HepG2 (cell line): Measurements from ENCODE around the gene TLN1. TPM values are rescaled to one million over a fixed set of nuclear protein-coding genes. Genes with fewer than 3 reads are reported as not detected.

Experiments used
- ATAC-seq: fragments of 200-7000 bp; cut with Tn5 transposase; 3 replicates; pipeline ENCODE4 v1.9.1; 2020; ENCODE audit warnings: mild to moderate bottlenecking, moderate library complexity
- BruUV-seq: library from RNA; stranded (reverse); fragments of 400-500 nt; replicated peaks from 2 replicates; lab custom pipeline; 2021; lab: Mats Ljungman, UMichigan
- CTCF ChIA-PET: fragments of 300-600 bp; formaldehyde crosslinking; extraction: SDS; loops from one replicate; lab custom pipeline; 2021; ENCODE audit warnings: low total read pairs, inconsistent platforms, low intra/inter-chr PET ratio; lab: Yijun Ruan, JAX
- POLR2A ChIA-PET: fragments of 350-600 bp; sonication (Branson Sonifier 250); formaldehyde crosslinking; loops from one replicate; lab custom pipeline; 2020; ENCODE audit warnings: antibody characterized with exemption, inconsistent platforms; lab: Yijun Ruan, JAX
- DNase-seq: peaks from one replicate; pipeline ENCODE4 v3.0.0-alpha.2; 2015; ENCODE audit warnings: low spot score
- FAIRE-seq: peaks from 3 replicates; lab custom pipeline; 2011; peaks lifted over from hg19 to GRCh38; lab: Jason Lieb, UNC
- H2AFZ ChIP-seq: one replicate; pipeline ENCODE4 v1.6.1; 2011; ENCODE audit warnings: low read length, inconsistent platforms
- H3K27ac ChIP-seq: fragments of 300-600 bp; 3 replicates; pipeline ENCODE4 v1.8.0; 2011; ENCODE audit warnings: mixed run types, mild to moderate bottlenecking, mixed read lengths, low read length, inconsistent platforms; ENCODE audit not compliant: insufficient read depth; ENCODE audit errors: extremely low read length
- H3K27me3 ChIP-seq, 2 experiments: fragments of 200-600 bp in 1 of 2; 2 replicates in 1 of 2; 3 replicates in 1 of 2; pipeline versions ENCODE4 v1.6.0 to v1.8.0; 2011; ENCODE audit warnings: low read length in 2 of 2, mild to moderate bottlenecking in 2 of 2, moderate library complexity in 2 of 2, inconsistent platforms in 1 of 2; ENCODE audit not compliant: insufficient read depth in 2 of 2, control insufficient read depth in 1 of 2
- H3K36me3 ChIP-seq, 2 experiments: fragments of 200-600 bp in 1 of 2; replicated peaks in 1 of 2; 2 replicates in 1 of 2; 3 replicates in 1 of 2; pipeline versions ENCODE4 v1.5.1 to v1.8.0; 2011; ENCODE audit warnings: low read length in 2 of 2, inconsistent platforms in 1 of 2; ENCODE audit not compliant: insufficient read depth in 2 of 2, control insufficient read depth in 1 of 2
- H3K4me1 ChIP-seq: 2 replicates; pipeline ENCODE4 v1.5.1; 2012; ENCODE audit warnings: low read length, inconsistent platforms; ENCODE audit not compliant: insufficient read depth
- H3K4me2 ChIP-seq: 2 replicates; pipeline ENCODE4 v1.6.0; 2011; ENCODE audit warnings: low read depth, low read length, inconsistent platforms
- H3K4me3 ChIP-seq, 3 experiments: fragments of 200-600 bp in 1 of 3; sonication (generic), shearing (Covaris generic) in 1 of 3; replicated peaks in 1 of 3; 2 replicates each; pipeline ENCODE4 v1.5.1; 2011 to 2016; ENCODE audit warnings: low read length in 3 of 3, inconsistent platforms in 2 of 3, low read depth in 2 of 3, mild to moderate bottlenecking in 2 of 3, control low read depth in 1 of 3, mixed read lengths in 1 of 3; ENCODE audit not compliant: insufficient read depth in 1 of 3
- H3K79me2 ChIP-seq: one replicate; pipeline ENCODE4 v1.6.1; 2011; ENCODE audit warnings: low read length, inconsistent platforms; ENCODE audit not compliant: insufficient read depth
- H3K9ac ChIP-seq: 2 replicates; pipeline ENCODE4 v1.6.0; 2011; ENCODE audit warnings: mild to moderate bottlenecking, low read depth, low read length, inconsistent platforms; ENCODE audit not compliant: insufficient read depth
- H3K9me3 ChIP-seq: 2 replicates; pipeline ENCODE4 v1.5.1; 2012; ENCODE audit warnings: mild to moderate bottlenecking, low read length
- H4K20me1 ChIP-seq: 2 replicates; pipeline ENCODE4 v1.6.0; 2011; ENCODE audit warnings: inconsistent platforms, mild to moderate bottlenecking, low read length, moderate library complexity; ENCODE audit not compliant: insufficient read depth
- ARID4A ChIP-seq: sonication (generic); formaldehyde crosslinking; IDR thresholded peaks from 2 replicates; pipeline ENCODE4 v1.5.0; 2020; ENCODE audit warnings: mild to moderate bottlenecking, missing genetic modification reagents, borderline replicate concordance
- CENPT ChIP-seq: sonication (generic); formaldehyde crosslinking; IDR thresholded peaks from 2 replicates; pipeline ENCODE4 v1.8.0; 2022; ENCODE audit warnings: low read depth, mild to moderate bottlenecking, moderate library complexity, missing genetic modification reagents
- GMEB1 ChIP-seq: sonication (generic); formaldehyde crosslinking; IDR thresholded peaks from 2 replicates; pipeline ENCODE4 v1.5.1; 2020; ENCODE audit warnings: missing genetic modification reagents, mild to moderate bottlenecking, borderline replicate concordance
- HIC2 ChIP-seq: sonication (generic); formaldehyde crosslinking; IDR thresholded peaks from 2 replicates; pipeline ENCODE4 v1.9.0; 2022; ENCODE audit warnings: low read depth, missing genetic modification reagents
- RXRB ChIP-seq: IDR thresholded peaks from 2 replicates; pipeline ENCODE4 v1.6.1; 2016; ENCODE audit warnings: borderline replicate concordance, missing genetic modification reagents, missing compliant biosample characterization
- SAP130 ChIP-seq: IDR thresholded peaks from 2 replicates; pipeline ENCODE4 v1.6.1; 2016; ENCODE audit warnings: low read depth
- TEF ChIP-seq: sonication (generic); formaldehyde crosslinking; IDR thresholded peaks from 2 replicates; pipeline ENCODE4 v1.5.0; 2020; ENCODE audit warnings: missing genetic modification reagents
- ZFP62 ChIP-seq: sonication (generic); formaldehyde crosslinking; IDR thresholded peaks from 2 replicates; pipeline ENCODE4 v1.4.0; 2020; ENCODE audit warnings: missing genetic modification reagents
- ZFX ChIP-seq: sonication (generic); formaldehyde crosslinking; IDR thresholded peaks from 2 replicates; pipeline ENCODE4 v1.4.0; 2020; ENCODE audit warnings: mild to moderate bottlenecking, low read depth, missing genetic modification reagents, moderate library complexity
- ZMYM2 ChIP-seq: sonication (generic); formaldehyde crosslinking; IDR thresholded peaks from 2 replicates; pipeline ENCODE4 v1.8.0; 2022; ENCODE audit warnings: mild to moderate bottlenecking, missing genetic modification reagents
- ZNF230 ChIP-seq: sonication (generic); formaldehyde crosslinking; IDR thresholded peaks from 2 replicates; pipeline ENCODE4 v1.4.0; 2020; ENCODE audit warnings: mild to moderate bottlenecking, missing genetic modification reagents
- ZNF292 ChIP-seq: sonication (generic); formaldehyde crosslinking; IDR thresholded peaks from 2 replicates; pipeline ENCODE4 v1.8.1; 2022; ENCODE audit warnings: mild to moderate bottlenecking, low read depth, missing genetic modification reagents, borderline replicate concordance
- ZNF761 ChIP-seq: sonication (generic); formaldehyde crosslinking; conservative IDR thresholded peaks from 2 replicates; pipeline ENCODE4 v1.4.0; 2020; ENCODE audit warnings: mild to moderate bottlenecking, missing genetic modification reagents
- ZNF792 ChIP-seq: IDR thresholded peaks from 2 replicates; pipeline ENCODE4 v1.6.1; 2016
- WGBS: methylation state at CpG from one replicate; pipeline ENCODE4 v1.1.6; 2017; ENCODE audit warnings: low lambda C conversion rate; 5-methylcytosine and 5-hydroxymethylcytosine counted together
- in situ Hi-C: cut with HindIII; loops from 2 replicates; pipeline ENCODE4 v1.10.0; 2017; ENCODE audit warnings: low pct_unique_long_range_greater_than_20kb; ENCODE audit not compliant: extremely low pct_ligation_motif_present
- intact Hi-C: fragments of 100-400 bp; cut with micrococcal nuclease; formaldehyde crosslinking; loops from one replicate; pipeline ENCODE4 v1.10.0; 2022; ENCODE audit not compliant: unreplicated experiment
- polyA plus RNA-seq, 8 experiments: library from polyadenylated mRNA; depleted of rRNA in 3 of 8; stranded (reverse) in 7 of 8; unstranded in 1 of 8; fragments of >200 nt; fragmentation: Illumina TruSeq in 4 of 8; extraction: Trizol in 4 of 8; gene quantifications; 2 replicates each; pipeline versions ENCODE4 v1.2.1 to v1.2.3, GENCODE V29; 2011 to 2016; ENCODE audit warnings: low read depth in 4 of 8, missing spikeins in 1 of 8, mixed read lengths in 1 of 8; ENCODE audit not compliant: insufficient read depth in 1 of 8
- total RNA-seq, 5 experiments: library from RNA; depleted of rRNA; stranded (reverse); fragments of >200 nt; fragmentation: Illumina TruSeq; extraction: Trizol; gene quantifications; 2 replicates each; pipeline ENCODE4 v1.2.3, GENCODE V29; 2016; ENCODE audit warnings: low read depth in 1 of 5

TLN1 gene
- total and polyA plus RNA-seq, 2 of the 13 experiments (the other 11 are each of a cell fraction or from before 2014, with no cell fraction given) = 35.2 to 51.8 TPM

GRCh38 chr9:35673132-35674024 lies 58.6 kb downstream of the TLN1 start, which contains the start of gene CA9:
Gene CA9 (plus strand): TSS chr9:35673928. CDS start chr9:35673960, 32 bp downstream.
- Histone ChIP-seq H3K36me3 (no peaks in the 10 kb centered on the region), H3K27ac (no peak within 1 kb of the TSS), H3K27me3 (no peaks in the 10 kb centered on the region), H2AFZ (no peak within 1 kb of the TSS), H3K9me3 (no peaks in the 10 kb centered on the region), H3K9ac (peak within 1 kb of the TSS; percentile 40), H4K20me1 (no peaks in the 10 kb centered on the region), H3K4me2 (peak within 1 kb of the TSS; percentile 85), H3K4me3 (peak within 1 kb of the TSS; percentile 27 to 73 (median 57)), H3K4me1 (peaks cover 67% of the 10 kb centered on the region), H3K79me2 (no peaks in the 10 kb centered on the region)
- intact Hi-C loops = no loop called here
- WGBS = 4% methylated on average over 2 of the region's 10 CpGs
- ChIA-PET CTCF (no interaction called here), POLR2A (interaction anchor here (0.8 to 1.5 kb wide), 4 partner anchors 8 to 23 kb away, joined by 3 to 6 read pairs (median 4); partner anchors contain the start of gene ARHGEF39)
- peak; percentile 25 for DNase-seq
- in situ Hi-C loops = no loop called here
- FAIRE-seq = no peak
- no TSS peak for BruUV-seq
- peak; percentile 56 for ATAC-seq
- TF ChIP-seq ZNF230 = no peak
- TF ChIP-seq ZMYM2 = no peak
- 0 out of 2 replicates have a peak, but pooled peaks have one; percentile 22 for TF ChIP-seq HIC2
- peak; percentile 57 for TF ChIP-seq ZNF292 (CRISPR knock-in tag)
- TF ChIP-seq RXRB (CRISPR knock-in tag) = peak; percentile 27; the same call in 1 of the 2 replicates
- TF ChIP-seq TEF (CRISPR knock-in tag) = no peak
- 0 out of 2 replicates have a peak, but pooled peaks have one; percentile 62 for TF ChIP-seq ZNF761 (CRISPR knock-in tag)
- peak; percentile 43; the same call in 1 of the 2 replicates for TF ChIP-seq ARID4A (CRISPR knock-in tag)
- no peak for TF ChIP-seq ZFP62 (CRISPR knock-in tag)
- 0 out of 2 replicates have a peak, but pooled peaks have one; percentile 29 for TF ChIP-seq CENPT (CRISPR knock-in tag)
- TF ChIP-seq SAP130 = peak; percentile 58
- peak; percentile 56 for TF ChIP-seq ZFX
- no peak for TF ChIP-seq GMEB1 (CRISPR knock-in tag)
- TF ChIP-seq ZNF792 (CRISPR knock-in tag) = no peak
